ENCODE measurements around the gene MRPL3. TPM values are rescaled to one million over a fixed set of nuclear protein-coding genes. Genes with fewer than 3 reads are reported as not detected.

Gene MRPL3
- total RNA-seq, 2 experiments from 2014 or later: 168 TPM

DNA sequence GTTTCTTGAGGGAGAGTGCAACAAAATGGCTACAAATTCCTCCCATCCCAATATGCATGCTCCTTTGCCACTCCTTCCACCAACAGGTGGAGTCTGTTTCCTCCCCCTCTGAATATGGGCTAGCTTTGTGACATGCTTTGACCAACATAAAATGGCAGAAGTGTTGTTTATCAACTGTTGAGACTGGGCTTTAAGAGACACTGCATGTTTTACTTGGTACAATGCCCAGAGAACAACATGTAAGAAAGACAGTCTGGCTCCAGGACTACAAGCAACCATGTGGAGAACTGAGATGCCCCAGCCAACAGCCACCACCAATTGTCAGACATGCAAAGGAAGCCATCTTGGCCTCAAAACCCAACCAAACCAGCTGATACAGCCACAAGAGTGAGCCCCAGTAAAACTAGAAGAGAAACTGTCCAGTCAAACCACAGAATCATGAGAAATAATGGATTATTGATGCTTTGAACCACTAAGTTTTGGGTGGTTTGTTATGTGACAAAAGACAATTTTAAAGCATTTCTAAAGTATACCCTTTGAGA lies 80.7 kb downstream of the MRPL3 start:
- DNase-seq (no peak), ATAC-seq (no peak)
- no peak overlapping the region for H3K4me3 Mint-ChIP-seq
- H3K4me1 Mint-ChIP-seq (ENCODE audit: low read depth): no peaks in the 10 kb centered on the region
- H3K27me3 Mint-ChIP-seq: peaks cover 2% of the 10 kb centered on the region
- no peak overlapping the region for H3K27ac Mint-ChIP-seq
- CTCF ChIA-PET: no interaction called here
- POLR2A ChIA-PET: interaction anchor here (0.6 kb wide), 1 partner anchor 478 kb away, joined by 3 read pairs; no protein-coding TSS in a partner anchor
- intact Hi-C loops (cut with micrococcal nuclease): no loop called here
- no peaks in the 10 kb centered on the region for H3K36me3 Mint-ChIP-seq (ENCODE audit: low read depth)
- no peaks in the 10 kb centered on the region for H3K9me3 Mint-ChIP-seq
- TF ChIP-seq, protein P1, sequence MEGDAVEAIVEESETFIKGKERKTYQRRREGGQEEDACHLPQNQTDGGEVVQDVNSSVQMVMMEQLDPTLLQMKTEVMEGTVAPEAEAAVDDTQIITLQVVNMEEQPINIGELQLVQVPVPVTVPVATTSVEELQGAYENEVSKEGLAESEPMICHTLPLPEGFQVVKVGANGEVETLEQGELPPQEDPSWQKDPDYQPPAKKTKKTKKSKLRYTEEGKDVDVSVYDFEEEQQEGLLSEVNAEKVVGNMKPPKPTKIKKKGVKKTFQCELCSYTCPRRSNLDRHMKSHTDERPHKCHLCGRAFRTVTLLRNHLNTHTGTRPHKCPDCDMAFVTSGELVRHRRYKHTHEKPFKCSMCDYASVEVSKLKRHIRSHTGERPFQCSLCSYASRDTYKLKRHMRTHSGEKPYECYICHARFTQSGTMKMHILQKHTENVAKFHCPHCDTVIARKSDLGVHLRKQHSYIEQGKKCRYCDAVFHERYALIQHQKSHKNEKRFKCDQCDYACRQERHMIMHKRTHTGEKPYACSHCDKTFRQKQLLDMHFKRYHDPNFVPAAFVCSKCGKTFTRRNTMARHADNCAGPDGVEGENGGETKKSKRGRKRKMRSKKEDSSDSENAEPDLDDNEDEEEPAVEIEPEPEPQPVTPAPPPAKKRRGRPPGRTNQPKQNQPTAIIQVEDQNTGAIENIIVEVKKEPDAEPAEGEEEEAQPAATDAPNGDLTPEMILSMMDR (IDR thresholded peaks at IDR 0.05): no peak

DNA sequence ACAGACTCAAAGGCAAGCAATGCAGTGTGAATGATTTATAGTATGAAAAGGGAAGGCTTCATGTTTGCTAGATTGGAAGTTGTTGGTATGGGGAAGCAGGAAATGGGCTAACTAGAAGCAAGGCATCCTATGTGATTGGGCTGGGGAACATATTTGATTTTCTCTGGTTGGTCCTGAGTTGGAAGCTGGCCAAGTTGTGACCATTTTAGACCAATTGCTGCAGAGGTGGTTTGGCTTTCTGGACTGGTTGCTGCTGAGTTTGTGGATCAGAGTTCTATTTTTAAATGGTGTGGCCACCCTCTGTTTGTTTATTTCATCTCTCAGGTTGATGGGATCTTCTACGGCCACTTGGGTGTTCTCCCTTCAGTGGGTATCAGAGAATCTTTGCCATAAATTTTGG lies 81.5 kb downstream of the MRPL3 start:
- Mint-ChIP-seq H3K4me1 (ENCODE audit: low read depth) (no peaks in the 10 kb centered on the region), H3K27ac (no peak overlapping the region), H3K36me3 (ENCODE audit: low read depth) (no peaks in the 10 kb centered on the region), H3K4me3 (no peak overlapping the region), H3K9me3 (no peaks in the 10 kb centered on the region), H3K27me3 (peaks cover 2% of the 10 kb centered on the region)
- DNase-seq (no peak), ATAC-seq (no peak)
- TF ChIP-seq, protein P1 (IDR thresholded peaks at IDR 0.05): no peak
- ChIA-PET POLR2A (no interaction called here), CTCF (no interaction called here)
- intact Hi-C loops (cut with micrococcal nuclease): no loop called here

DNA sequence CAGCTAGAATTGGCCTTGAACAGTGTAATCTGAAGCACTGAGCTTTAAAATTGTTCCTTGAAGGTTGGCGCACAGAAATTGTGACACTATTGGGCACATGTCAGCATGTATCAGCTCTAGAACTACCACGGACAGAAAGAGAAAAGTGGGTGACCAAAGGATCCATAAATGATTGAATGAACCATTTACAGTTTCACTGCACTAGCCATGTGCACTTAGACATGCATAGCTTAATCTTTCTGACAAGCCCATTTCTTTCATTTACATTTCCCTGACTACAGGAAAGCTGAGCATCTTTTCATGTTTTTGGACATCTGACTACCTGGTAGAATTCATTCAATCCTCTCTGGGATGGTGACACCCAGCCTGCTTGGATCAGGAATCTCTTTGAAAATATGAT lies 85.0 kb downstream of the MRPL3 start:
- H3K27ac Mint-ChIP-seq: no peak overlapping the region
- H3K27me3 Mint-ChIP-seq: no peaks in the 10 kb centered on the region
- TF ChIP-seq, protein P1 (IDR thresholded peaks at IDR 0.05): no peak
- no peaks in the 10 kb centered on the region for H3K36me3 Mint-ChIP-seq (ENCODE audit: low read depth)
- peaks cover 6% of the 10 kb centered on the region for H3K9me3 Mint-ChIP-seq
- ChIA-PET POLR2A (no interaction called here), CTCF (no interaction called here)
- no peak for ATAC-seq
- no peak overlapping the region for H3K4me3 Mint-ChIP-seq
- H3K4me1 Mint-ChIP-seq (ENCODE audit: low read depth): no peaks in the 10 kb centered on the region
- no peak for DNase-seq
- intact Hi-C loops (cut with micrococcal nuclease): no loop called here

Other genes starting within 250 kb of the MRPL3 start
- gene NUDT16, start 121.2 kb downstream of the MRPL3 start, total RNA-seq: 1 to 10 TPM; 5.1 to 5.5 TPM